GM21529 (cell line): ENCODE data around the gene ATG7.
"Not testable (repeated sequence)": the region's sequence is repeated elsewhere in the genome, so short reads cannot be mapped to it uniquely, and the experiment has no call there.

Experiments
- ATAC-seq: cut with Tn5 transposase; IDR thresholded peaks from one replicate; pipeline ENCODE4 v1.9.1; 2021; ENCODE audit not compliant: unreplicated experiment

ATG7 gene

GRCh38 chr3:11564577-11565001, 292.4 kb downstream of the ATG7 start:
- ATAC-seq: no peak

DNA sequence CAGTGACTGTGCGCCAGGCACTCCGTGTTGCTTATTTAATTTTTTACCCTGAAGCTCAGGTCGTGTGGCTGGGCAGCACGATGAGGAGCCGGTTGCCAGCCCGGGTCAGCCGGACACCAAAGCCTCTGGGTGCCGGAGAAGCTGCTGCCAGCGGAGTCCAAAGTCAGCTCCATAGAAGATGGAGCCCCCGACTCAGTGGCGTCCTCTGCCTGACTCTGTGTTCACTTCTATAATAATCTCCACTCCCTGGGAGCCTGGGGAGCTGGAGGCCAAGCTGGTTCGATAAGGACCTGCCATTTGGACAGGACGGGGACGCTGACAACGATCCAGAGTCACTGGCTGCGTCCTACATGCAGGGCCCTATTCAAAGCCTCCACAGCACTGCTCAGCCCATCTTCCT, 292.9 kb downstream of the ATG7 start:
- no peak for ATAC-seq

GRCh38 chr3:11565492-11565891, 293.3 kb downstream of the ATG7 start:
- no peak for ATAC-seq

- ATAC-seq: no peak
Observed at GRCh38 chr3:11565932-11566331, 293.7 kb downstream of the ATG7 start.

GRCh38 chr3:11566478-11566877, 294.3 kb downstream of the ATG7 start:
- ATAC-seq: no peak

DNA sequence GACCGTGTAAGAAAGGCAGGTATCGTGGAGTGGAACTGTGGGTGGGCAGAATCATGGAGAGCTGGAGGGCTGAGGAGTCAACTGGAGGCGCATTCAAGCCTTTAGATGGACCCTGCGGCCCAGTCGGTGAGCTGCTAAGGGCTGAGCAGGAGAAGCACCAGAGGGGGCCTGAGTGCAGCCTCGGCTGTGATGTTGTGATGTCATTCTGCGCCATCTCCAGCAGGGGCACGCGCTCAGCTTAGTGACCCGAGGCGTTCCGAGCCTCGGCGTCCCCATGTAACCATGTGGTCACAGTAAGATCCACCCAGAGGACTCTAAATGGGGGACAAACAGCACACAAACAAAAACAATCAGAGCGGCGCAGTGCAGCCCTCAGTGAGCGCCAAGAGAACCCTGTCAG, 294.7 kb downstream of the ATG7 start:
- no peak for ATAC-seq

DNA sequence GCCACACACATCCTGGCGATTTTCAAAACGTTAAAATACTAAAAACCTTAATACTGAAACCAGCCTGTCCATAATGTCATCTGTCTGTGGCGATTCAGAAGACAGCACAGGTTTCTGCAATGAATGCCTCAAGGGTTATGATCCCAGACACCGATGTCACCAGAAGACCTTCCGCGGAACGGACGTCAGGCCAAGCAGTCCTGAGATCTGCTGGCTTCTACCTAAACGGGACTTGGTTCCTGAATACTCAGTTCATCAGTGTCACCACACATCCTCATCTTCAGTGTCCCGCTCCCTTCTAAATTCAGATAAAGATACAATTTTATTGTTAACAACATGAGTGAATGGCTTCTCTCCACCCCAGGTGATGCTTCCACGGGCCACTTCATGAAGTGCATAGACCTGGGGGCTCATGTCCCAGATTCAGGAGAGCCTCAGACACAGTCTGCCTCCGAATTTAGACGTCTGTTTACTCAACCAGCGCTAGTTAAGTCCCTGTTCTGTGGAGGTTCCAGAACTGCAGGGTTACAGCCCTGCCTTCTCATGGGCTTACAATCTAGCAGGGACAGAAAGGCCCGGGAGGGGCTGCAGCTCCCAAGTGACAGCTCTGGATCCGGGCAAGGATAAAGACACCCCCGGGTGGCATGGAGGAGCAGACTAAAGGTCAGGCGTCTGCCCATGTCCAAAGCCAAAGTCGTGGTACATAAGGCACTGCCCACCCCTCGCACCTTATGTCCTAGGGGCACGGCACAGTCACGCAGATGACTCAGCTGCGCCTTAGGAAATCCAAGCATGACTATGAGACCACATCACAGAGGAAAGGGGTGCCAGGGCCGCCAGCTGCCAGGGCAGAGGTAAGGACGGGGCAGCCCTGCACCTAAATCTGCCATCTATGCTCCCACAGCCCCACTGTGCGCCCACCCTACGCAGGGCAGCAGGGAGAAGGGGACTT, 295.6 kb downstream of the ATG7 start:
- no peak for ATAC-seq

- ATAC-seq: no peak
Observed at GRCh38 chr3:11568503-11569155, 296.4 kb downstream of the ATG7 start.

DNA sequence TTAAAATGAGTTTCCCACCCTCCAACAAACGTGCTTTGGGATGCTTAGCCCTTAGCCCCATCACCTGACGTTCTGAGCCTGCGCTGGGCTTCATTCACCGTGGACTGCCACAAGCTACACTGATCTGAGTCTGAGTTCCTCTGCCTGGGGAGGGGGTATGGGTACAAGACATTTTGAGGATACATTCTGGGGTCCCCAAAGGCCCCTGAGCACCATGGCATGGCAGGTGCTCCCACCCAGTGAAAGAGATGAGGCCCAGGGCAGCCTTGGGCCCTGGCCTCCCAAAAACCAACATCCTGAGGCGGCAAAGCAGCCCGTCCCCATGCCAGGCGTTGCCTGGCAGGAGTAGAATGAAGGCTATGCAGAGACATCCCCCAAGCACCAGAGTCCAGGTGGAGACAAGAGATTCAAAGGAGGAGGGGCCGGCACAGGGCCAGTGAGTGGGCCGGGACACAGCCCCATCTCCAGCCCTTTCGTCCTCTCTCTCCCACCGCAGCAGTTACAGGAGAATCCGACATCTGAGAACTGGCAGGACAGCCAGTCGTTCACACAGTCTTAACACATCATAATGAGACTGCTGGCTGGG, 297.1 kb downstream of the ATG7 start:
- ATAC-seq: no peak

DNA sequence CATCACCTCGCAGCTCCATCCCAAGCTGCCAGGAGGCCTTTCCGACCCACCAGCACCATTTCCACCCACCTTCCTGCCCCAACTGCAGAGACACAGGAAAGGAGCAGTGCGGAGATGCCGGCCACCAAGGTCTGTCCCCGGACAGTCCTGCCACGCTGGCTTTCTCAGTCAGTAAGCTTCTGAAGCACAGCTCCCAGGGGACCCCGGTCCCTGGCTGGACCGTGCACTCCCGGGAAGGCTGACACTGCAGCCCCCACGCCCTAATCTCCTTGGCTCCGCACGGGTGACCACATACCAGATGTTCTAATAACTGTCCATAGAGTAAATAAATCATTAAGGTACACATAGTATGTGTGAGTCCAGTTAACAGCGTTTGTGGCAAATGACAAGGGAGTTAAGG, 298.1 kb downstream of the ATG7 start:
- ATAC-seq: no peak

GRCh38 chr3:11570789-11571495, 298.7 kb downstream of the ATG7 start:
- ATAC-seq: no peak

GRCh38 chr3:11572660-11573059, 300.5 kb downstream of the ATG7 start:
- ATAC-seq: not testable (repeated sequence)

- ATAC-seq: no peak
Observed at GRCh38 chr3:11574981-11575669, 302.9 kb downstream of the ATG7 start.

DNA sequence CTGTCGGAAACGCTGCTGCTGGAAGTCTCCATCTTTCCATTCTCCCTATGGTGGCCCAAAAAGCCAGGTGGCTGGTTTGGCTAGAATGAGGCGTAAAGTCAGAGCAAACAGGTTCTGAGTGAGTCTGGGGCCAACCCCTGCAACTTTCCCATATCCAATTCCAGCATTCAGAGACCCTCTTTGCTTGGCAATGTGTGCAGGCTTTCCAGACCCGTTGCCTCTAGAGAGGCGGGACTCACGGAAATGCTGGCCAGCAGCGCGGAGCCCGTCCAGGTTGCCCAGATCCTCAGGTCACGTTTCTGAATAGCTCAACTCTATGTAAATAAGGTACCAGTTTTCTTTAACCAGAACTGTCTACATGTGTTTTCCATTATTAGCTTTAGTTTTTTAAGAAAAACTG, 303.5 kb downstream of the ATG7 start:
- ATAC-seq: no peak

DNA sequence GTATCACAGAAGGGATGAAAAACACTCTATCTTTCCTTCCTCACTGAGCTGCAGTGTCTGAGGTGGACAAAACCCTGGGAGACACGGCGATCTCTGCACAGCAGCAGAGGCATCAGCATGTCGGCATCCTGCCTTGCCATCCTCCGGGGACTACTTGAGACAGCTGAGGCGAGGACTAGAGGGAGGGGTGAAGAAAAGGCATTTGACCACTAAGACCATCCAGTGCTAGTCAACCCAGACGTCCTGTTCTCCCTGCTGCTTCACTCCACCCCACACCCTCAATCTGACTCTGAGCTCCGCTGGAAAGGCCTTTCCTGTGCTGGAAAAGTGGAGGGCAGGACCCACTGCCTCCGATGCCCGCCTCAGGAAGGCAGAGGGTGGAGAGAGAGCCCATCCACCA, 304.3 kb downstream of the ATG7 start:
- ATAC-seq: no peak

DNA sequence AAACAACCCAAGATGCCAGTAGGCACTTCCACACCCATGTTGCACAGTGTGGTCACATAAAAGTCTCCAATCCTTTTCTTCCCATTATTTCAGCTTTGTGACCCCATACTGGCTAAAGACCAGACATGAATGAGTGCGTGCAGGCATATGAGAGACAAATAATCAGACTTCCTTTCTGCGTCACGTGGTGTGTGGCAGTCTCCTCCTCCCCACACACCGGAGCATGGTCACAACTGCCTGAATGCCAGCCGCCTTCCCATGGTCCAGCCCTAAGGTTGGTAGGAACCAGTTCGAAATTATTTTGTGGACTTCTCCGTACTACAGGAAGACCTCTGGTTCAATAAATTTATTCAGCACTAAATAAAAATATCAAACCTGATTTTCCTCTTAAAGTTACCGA, 306.0 kb downstream of the ATG7 start:
- ATAC-seq: no peak

GRCh38 chr3:11580645-11581044, 308.4 kb downstream of the ATG7 start:
- ATAC-seq: no peak

GRCh38 chr3:11581237-11582190, 309.3 kb downstream of the ATG7 start:
- no peak for ATAC-seq

DNA sequence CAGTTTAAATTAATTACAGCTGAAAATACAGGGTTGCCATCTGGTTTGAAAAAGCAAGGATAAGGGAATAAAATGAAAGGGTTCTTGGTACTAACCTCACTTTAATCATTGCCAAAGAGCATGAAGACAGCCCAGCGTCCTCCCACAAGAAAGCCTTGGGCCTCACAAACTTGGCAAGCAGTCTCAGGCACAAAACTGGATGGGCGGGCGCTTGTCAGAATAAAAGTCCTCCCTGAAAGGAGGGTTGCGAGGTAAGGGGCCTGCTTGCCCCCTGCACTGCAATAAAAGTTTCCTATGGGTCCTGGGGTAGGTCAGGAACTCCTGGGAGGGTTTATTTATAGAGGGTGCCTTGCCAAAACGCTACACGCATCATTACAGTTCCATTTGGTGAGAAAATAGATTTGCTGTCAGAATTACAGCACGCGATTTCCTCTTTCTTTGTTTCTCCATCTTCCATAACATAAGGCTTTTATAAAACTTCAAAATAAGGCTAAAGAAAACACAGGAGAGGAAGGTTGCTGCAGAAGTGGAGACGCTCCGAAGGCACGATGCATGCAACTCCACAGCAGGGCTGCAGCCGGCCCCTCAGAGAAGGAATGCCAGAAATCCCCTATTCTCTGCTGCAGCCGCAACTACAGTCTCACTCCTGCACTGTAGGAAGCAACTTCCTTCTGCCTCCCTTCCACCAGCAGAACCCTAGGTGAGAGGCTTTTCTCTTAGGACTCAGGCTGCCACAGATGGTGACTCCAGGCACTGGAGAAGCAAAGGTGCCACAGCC, 310.2 kb downstream of the ATG7 start:
- ATAC-seq: no peak
